Fibroblast of lung (primary cell): ENCODE measurements around the gene TBX15.

Experiments used
- EZH2 ChIP-seq: IDR thresholded peaks from 2 replicates; pipeline ENCODE4 v1.5.1; 2012; ENCODE audit warnings: low read length, control low read depth, mild to moderate bottlenecking; ENCODE audit errors: missing control alignments
- TF ChIP-seq, protein P1 (sequence below), 2 donors: IDR thresholded peaks in 1 of 2; conservative IDR thresholded peaks in 1 of 2; 1 replicate in 1 of 2; 2 replicates in 1 of 2; pipeline ENCODE4 v1.5.1; 2011 to 2012; ENCODE audit warnings: low read length in 2 of 2, control low read depth in 1 of 2, inconsistent platforms in 1 of 2, low read depth in 1 of 2, mild to moderate bottlenecking in 1 of 2

DNA sequence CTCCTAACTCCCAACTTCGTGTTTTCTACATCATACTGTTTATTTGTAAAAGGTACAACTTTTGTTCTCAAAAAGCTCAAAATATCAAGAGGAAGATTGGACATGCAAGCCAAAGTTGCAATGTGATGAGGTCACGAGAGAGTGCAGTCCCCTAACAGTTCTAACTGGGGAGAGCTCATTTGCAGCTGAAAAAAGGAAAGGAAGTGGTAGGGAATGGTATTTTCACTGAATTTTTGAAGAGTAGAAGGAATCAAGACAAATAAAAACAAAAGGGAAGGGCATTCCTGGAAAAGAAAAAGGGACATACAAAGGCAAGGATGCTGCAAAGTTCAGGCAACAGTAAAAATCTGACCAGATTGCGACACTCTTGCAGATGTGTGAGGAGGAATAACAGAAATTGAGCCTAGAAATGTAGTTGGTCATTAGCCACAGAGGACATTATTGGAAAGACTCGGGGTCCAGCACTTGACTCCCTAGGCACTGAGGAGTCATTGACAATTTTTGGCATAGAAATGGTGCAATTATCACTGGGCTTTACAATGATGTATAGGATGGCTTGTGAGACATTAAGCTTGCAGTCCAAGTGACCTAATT, 67.9 kb downstream of the TBX15 start:
- TF ChIP-seq, protein P1, sequence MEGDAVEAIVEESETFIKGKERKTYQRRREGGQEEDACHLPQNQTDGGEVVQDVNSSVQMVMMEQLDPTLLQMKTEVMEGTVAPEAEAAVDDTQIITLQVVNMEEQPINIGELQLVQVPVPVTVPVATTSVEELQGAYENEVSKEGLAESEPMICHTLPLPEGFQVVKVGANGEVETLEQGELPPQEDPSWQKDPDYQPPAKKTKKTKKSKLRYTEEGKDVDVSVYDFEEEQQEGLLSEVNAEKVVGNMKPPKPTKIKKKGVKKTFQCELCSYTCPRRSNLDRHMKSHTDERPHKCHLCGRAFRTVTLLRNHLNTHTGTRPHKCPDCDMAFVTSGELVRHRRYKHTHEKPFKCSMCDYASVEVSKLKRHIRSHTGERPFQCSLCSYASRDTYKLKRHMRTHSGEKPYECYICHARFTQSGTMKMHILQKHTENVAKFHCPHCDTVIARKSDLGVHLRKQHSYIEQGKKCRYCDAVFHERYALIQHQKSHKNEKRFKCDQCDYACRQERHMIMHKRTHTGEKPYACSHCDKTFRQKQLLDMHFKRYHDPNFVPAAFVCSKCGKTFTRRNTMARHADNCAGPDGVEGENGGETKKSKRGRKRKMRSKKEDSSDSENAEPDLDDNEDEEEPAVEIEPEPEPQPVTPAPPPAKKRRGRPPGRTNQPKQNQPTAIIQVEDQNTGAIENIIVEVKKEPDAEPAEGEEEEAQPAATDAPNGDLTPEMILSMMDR (conservative IDR thresholded peaks at IDR 0.05 in 1 of 2, IDR thresholded peaks at IDR 0.05 in 1 of 2; ENCODE audit: low read depth in 1 of 2, low read length in 2 of 2), result no peak
- no peak for TF ChIP-seq EZH2
